Measurements from ENCODE around the gene HBA2. TPM values are rescaled to one million over a fixed set of nuclear protein-coding genes. Genes with fewer than 3 reads are reported as not detected.

Gene HBA2
- total and polyA plus RNA-seq, 2 experiments from 2014 or later: 1.9 to 7.8 TPM

GRCh38 chr16:220021-220420 lies 47.3 kb downstream of the HBA2 start (continued):
- TF ChIP-seq ETS1 (IDR thresholded peaks at IDR 0.05): no peak

Small RNA genes lying within 50 kb of the gene (small RNA-seq; reads per million reads assigned to genes)
- not detected for gene RF00019 (ENCODE audit: low replicate concordance)

Other genes starting within 250 kb of the HBA2 start
- gene POLR3K, start 119.3 kb upstream of the HBA2 start, total RNA-seq (2014; rRNA removed; shearing (Covaris generic)): 11.7 and 17.8 TPM in 2 replicates
- 58.5 and 60.0 TPM in 2 replicates for gene POLR3K, start 119.3 kb upstream of the HBA2 start, polyA plus RNA-seq (2016; fragmentation: Nextera tagmentation; extraction: Ambion mirVana)
- gene SNRNP25, start 119.0 kb upstream of the HBA2 start, total RNA-seq (2014; rRNA removed; shearing (Covaris generic)): 31.2 and 34.4 TPM in 2 replicates
- gene SNRNP25, start 119.0 kb upstream of the HBA2 start, polyA plus RNA-seq (2016; fragmentation: Nextera tagmentation; extraction: Ambion mirVana): 79.5 and 81.6 TPM in 2 replicates
- gene RHBDF1, start 100.2 kb upstream of the HBA2 start, total RNA-seq (2014; rRNA removed; shearing (Covaris generic)): 15.3 and 24.5 TPM in 2 replicates
- 22.1 and 22.6 TPM in 2 replicates for gene RHBDF1, start 100.2 kb upstream of the HBA2 start, polyA plus RNA-seq (2016; fragmentation: Nextera tagmentation; extraction: Ambion mirVana)
- gene MPG, start 94.7 kb upstream of the HBA2 start, total RNA-seq (2014; rRNA removed; shearing (Covaris generic)): 57.8 and 91.1 TPM in 2 replicates
- gene MPG, start 94.7 kb upstream of the HBA2 start, polyA plus RNA-seq (2016; fragmentation: Nextera tagmentation; extraction: Ambion mirVana): 38.0 and 39.2 TPM in 2 replicates
- 45.7 and 45.9 TPM in 2 replicates for gene NPRL3, start 34.2 kb upstream of the HBA2 start, total RNA-seq (2014; rRNA removed; shearing (Covaris generic))
- 14.5 and 15.4 TPM in 2 replicates for gene NPRL3, start 34.2 kb upstream of the HBA2 start, polyA plus RNA-seq (2016; fragmentation: Nextera tagmentation; extraction: Ambion mirVana)
- gene HBZ, start 20.2 kb upstream of the HBA2 start, total RNA-seq (2014; rRNA removed; shearing (Covaris generic)): not detected in 2 replicates
- 0.39 TPM in 1 of 2 replicates, not detected in the other for gene HBZ, start 20.2 kb upstream of the HBA2 start, polyA plus RNA-seq (2016; fragmentation: Nextera tagmentation; extraction: Ambion mirVana)
- gene HBM, start 6.9 kb upstream of the HBA2 start, total RNA-seq (2014; rRNA removed; shearing (Covaris generic)): not detected in 2 replicates
- gene HBM, start 6.9 kb upstream of the HBA2 start, polyA plus RNA-seq (2016; fragmentation: Nextera tagmentation; extraction: Ambion mirVana): 0.68 TPM in 1 of 2 replicates, not detected in the other
- gene HBA1, start 3.8 kb downstream of the HBA2 start, total RNA-seq (2014; rRNA removed; shearing (Covaris generic)): not detected in 2 replicates
- 3.4 and 6.7 TPM in 2 replicates for gene HBA1, start 3.8 kb downstream of the HBA2 start, polyA plus RNA-seq (2016; fragmentation: Nextera tagmentation; extraction: Ambion mirVana)
- 3.1 and 6.6 TPM in 2 replicates for gene HBQ1, start 7.6 kb downstream of the HBA2 start, total RNA-seq (2014; rRNA removed; shearing (Covaris generic))
- 8.3 and 8.5 TPM in 2 replicates for gene HBQ1, start 7.6 kb downstream of the HBA2 start, polyA plus RNA-seq (2016; fragmentation: Nextera tagmentation; extraction: Ambion mirVana)
- gene LUC7L, start 56.6 kb downstream of the HBA2 start, total RNA-seq (2014; rRNA removed; shearing (Covaris generic)): 114 and 115 TPM in 2 replicates
- 136 and 151 TPM in 2 replicates for gene LUC7L, start 56.6 kb downstream of the HBA2 start, polyA plus RNA-seq (2016; fragmentation: Nextera tagmentation; extraction: Ambion mirVana)
- gene FAM234A, start 61.9 kb downstream of the HBA2 start, total RNA-seq (2014; rRNA removed; shearing (Covaris generic)): 57.2 and 128 TPM in 2 replicates
- 37.9 and 41.9 TPM in 2 replicates for gene FAM234A, start 61.9 kb downstream of the HBA2 start, polyA plus RNA-seq (2016; fragmentation: Nextera tagmentation; extraction: Ambion mirVana)
- 0.58 and 1.8 TPM in 2 replicates for gene RGS11, start 103.1 kb downstream of the HBA2 start, total RNA-seq (2014; rRNA removed; shearing (Covaris generic))
- 0.38 and 0.74 TPM in 2 replicates for gene RGS11, start 103.1 kb downstream of the HBA2 start, polyA plus RNA-seq (2016; fragmentation: Nextera tagmentation; extraction: Ambion mirVana)
- 1.0 and 1.2 TPM in 2 replicates for gene ARHGDIG, start 107.7 kb downstream of the HBA2 start, total RNA-seq (2014; rRNA removed; shearing (Covaris generic))
- gene ARHGDIG, start 107.7 kb downstream of the HBA2 start, polyA plus RNA-seq (2016; fragmentation: Nextera tagmentation; extraction: Ambion mirVana): 0.24 and 0.78 TPM in 2 replicates
- 0.87 TPM in 1 of 2 replicates, not detected in the other for gene PDIA2, start 110.3 kb downstream of the HBA2 start, total RNA-seq (2014; rRNA removed; shearing (Covaris generic))
- gene PDIA2, start 110.3 kb downstream of the HBA2 start, polyA plus RNA-seq (2016; fragmentation: Nextera tagmentation; extraction: Ambion mirVana): 0.39 and 0.52 TPM in 2 replicates
- gene AXIN1, start 179.8 kb downstream of the HBA2 start, total RNA-seq (2014; rRNA removed; shearing (Covaris generic)): 50.6 and 54.5 TPM in 2 replicates
- 14.3 and 15.0 TPM in 2 replicates for gene AXIN1, start 179.8 kb downstream of the HBA2 start, polyA plus RNA-seq (2016; fragmentation: Nextera tagmentation; extraction: Ambion mirVana)
- 115 and 169 TPM in 2 replicates for gene MRPL28, start 197.7 kb downstream of the HBA2 start, total RNA-seq (2014; rRNA removed; shearing (Covaris generic))
- 129 and 135 TPM in 2 replicates for gene MRPL28, start 197.7 kb downstream of the HBA2 start, polyA plus RNA-seq (2016; fragmentation: Nextera tagmentation; extraction: Ambion mirVana)
- 98.7 and 112 TPM in 2 replicates for gene PGAP6, start 209.1 kb downstream of the HBA2 start, total RNA-seq (2014; rRNA removed; shearing (Covaris generic))
- 25.1 and 29.5 TPM in 2 replicates for gene PGAP6, start 209.1 kb downstream of the HBA2 start, polyA plus RNA-seq (2016; fragmentation: Nextera tagmentation; extraction: Ambion mirVana)
- gene NME4, start 224.3 kb downstream of the HBA2 start, total RNA-seq (2014; rRNA removed; shearing (Covaris generic)): 228 and 249 TPM in 2 replicates
- 511 and 521 TPM in 2 replicates for gene NME4, start 224.3 kb downstream of the HBA2 start, polyA plus RNA-seq (2016; fragmentation: Nextera tagmentation; extraction: Ambion mirVana)
- gene DECR2, start 229.0 kb downstream of the HBA2 start, total RNA-seq (2014; rRNA removed; shearing (Covaris generic)): 17.9 and 26.9 TPM in 2 replicates
- gene DECR2, start 229.0 kb downstream of the HBA2 start, polyA plus RNA-seq (2016; fragmentation: Nextera tagmentation; extraction: Ambion mirVana): 19.0 and 20.3 TPM in 2 replicates